ENCODE results near the gene ICE1. TPM values are rescaled to one million over a fixed set of nuclear protein-coding genes. Genes with fewer than 3 reads are reported as not detected.

The ICE1 gene
- polyA plus RNA-seq, 2 of the 4 experiments (the other 2 are of a cell fraction) = 16.3 to 33.1 TPM

- no peaks in the 10 kb centered on the region for H3K9me3 ChIP-seq
- CTCF ChIA-PET = interaction anchor here (1.7 kb wide), 1 partner anchor 37 kb away, joined by 4 read pairs; no protein-coding TSS in a partner anchor
- no peak for ATAC-seq
Observed at GRCh38 chr5:5534333-5534732, 111.9 kb downstream of the ICE1 start.

GRCh38 chr5:5536871-5537270 lies 114.4 kb downstream of the ICE1 start:
- no peaks in the 10 kb centered on the region for H3K9me3 ChIP-seq
- no peak for DNase-seq (ENCODE audit: low read depth in 1 of 2, low spot score in 1 of 2)
- H3K4me2 ChIP-seq = no peak overlapping the region
- ChIA-PET POLR2A (no interaction called here), CTCF (no interaction called here)
- TF ChIP-seq CTCF (IDR thresholded peaks at IDR 0.05) (no peak), MAFK (IDR thresholded peaks at IDR 0.05; ENCODE audit: partially characterized antibody) (no peak), RARB (CRISPR knock-in tag; IDR thresholded peaks at IDR 0.05) (no peak), KDM1A (IDR thresholded peaks at IDR 0.05; ENCODE audit: low read depth) (no peak), TFCP2L1 (CRISPR knock-in tag; IDR thresholded peaks at IDR 0.05) (no peak), HEYL (CRISPR knock-in tag; IDR thresholded peaks at IDR 0.05) (no peak), CBX2 (IDR thresholded peaks at IDR 0.05; ENCODE audit: borderline replicate concordance, low read depth) (no peak), BHLHE40 (IDR thresholded peaks at IDR 0.05; ENCODE audit: low read depth, low read length) (no peak), HOXB13 (CRISPR knock-in tag; IDR thresholded peaks at IDR 0.05; ENCODE audit: low read depth) (no peak)
- TF ChIP-seq, protein P1, sequence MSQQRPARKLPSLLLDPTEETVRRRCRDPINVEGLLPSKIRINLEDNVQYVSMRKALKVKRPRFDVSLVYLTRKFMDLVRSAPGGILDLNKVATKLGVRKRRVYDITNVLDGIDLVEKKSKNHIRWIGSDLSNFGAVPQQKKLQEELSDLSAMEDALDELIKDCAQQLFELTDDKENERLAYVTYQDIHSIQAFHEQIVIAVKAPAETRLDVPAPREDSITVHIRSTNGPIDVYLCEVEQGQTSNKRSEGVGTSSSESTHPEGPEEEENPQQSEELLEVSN (IDR thresholded peaks at IDR 0.05; ENCODE audit: borderline replicate concordance, low read depth) = no peak
- TF ChIP-seq, protein P2, sequence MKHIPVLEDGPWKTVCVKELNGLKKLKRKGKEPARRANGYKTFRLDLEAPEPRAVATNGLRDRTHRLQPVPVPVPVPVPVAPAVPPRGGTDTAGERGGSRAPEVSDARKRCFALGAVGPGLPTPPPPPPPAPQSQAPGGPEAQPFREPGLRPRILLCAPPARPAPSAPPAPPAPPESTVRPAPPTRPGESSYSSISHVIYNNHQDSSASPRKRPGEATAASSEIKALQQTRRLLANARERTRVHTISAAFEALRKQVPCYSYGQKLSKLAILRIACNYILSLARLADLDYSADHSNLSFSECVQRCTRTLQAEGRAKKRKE (CRISPR knock-in tag; IDR thresholded peaks at IDR 0.05; ENCODE audit: low read depth) = no peak
- H3K27ac ChIP-seq = no peak overlapping the region
- 39% methylated on average over 4 of the region's 4 CpGs for WGBS (ENCODE audit: missing lambda C conversion rate)
- ATAC-seq = no peak
- H3K4me3 ChIP-seq = no peak overlapping the region
- no peak for FAIRE-seq
- H3K4me1 ChIP-seq = no peaks in the 10 kb centered on the region

More at GRCh38 chr5:5534333-5534732, 111.9 kb downstream of the ICE1 start:
- POLR2A ChIA-PET = no interaction called here
- WGBS (ENCODE audit: missing lambda C conversion rate) = 20% methylated on average over 4 of the region's 4 CpGs
- TF ChIP-seq ZFP36 (IDR thresholded peaks at IDR 0.05; ENCODE audit: borderline replicate concordance, partially characterized antibody) = no peak
- no peak for TF ChIP-seq HES2 (IDR thresholded peaks at IDR 0.05)
- no peak for TF ChIP-seq CBX8 (IDR thresholded peaks at IDR 0.05)
- TF ChIP-seq CHD2 (IDR thresholded peaks at IDR 0.05; ENCODE audit: low read length, partially characterized antibody) = no peak
- no peak for TF ChIP-seq PBX3 (IDR thresholded peaks at IDR 0.05)
- no peak for TF ChIP-seq MAFK (IDR thresholded peaks at IDR 0.05; ENCODE audit: partially characterized antibody)
- no peak overlapping the region for H3K4me2 ChIP-seq
- H3K4me3 ChIP-seq = no peak overlapping the region
- no peak overlapping the region for H3K27ac ChIP-seq
- DNase-seq (ENCODE audit: low read depth in 1 of 2, low spot score in 1 of 2) = no peak
- no peak for FAIRE-seq
- no peaks in the 10 kb centered on the region for H3K4me1 ChIP-seq

- no peak overlapping the region for H3K4me2 ChIP-seq
- H3K4me3 ChIP-seq = no peak overlapping the region
- WGBS (ENCODE audit: missing lambda C conversion rate) = 41% methylated on average over 8 of the region's 8 CpGs
- H3K27ac ChIP-seq = no peak overlapping the region
- H3K4me1 ChIP-seq = no peaks in the 10 kb centered on the region
- ChIA-PET CTCF (interaction anchor here (1.5 kb wide), 1 partner anchor 40 kb away, joined by 3 read pairs; no protein-coding TSS in a partner anchor), POLR2A (no interaction called here)
- FAIRE-seq (no peak), ATAC-seq (no peak), DNase-seq (ENCODE audit: low read depth in 1 of 2, low spot score in 1 of 2) (no peak)
- no peak for TF ChIP-seq HEYL (CRISPR knock-in tag; IDR thresholded peaks at IDR 0.05)
- TF ChIP-seq JUN (IDR thresholded peaks at IDR 0.05) = no peak
- TF ChIP-seq RFX5 (IDR thresholded peaks at IDR 0.05) = no peak
- TF ChIP-seq HES2 (IDR thresholded peaks at IDR 0.05) = no peak
- no peak for TF ChIP-seq BHLHE40 (IDR thresholded peaks at IDR 0.05; ENCODE audit: low read depth, low read length)
- no peak for TF ChIP-seq NR3C1 (IDR thresholded peaks at IDR 0.05)
- TF ChIP-seq RAD21 (conservative IDR thresholded peaks at IDR 0.05 in 1 of 2, IDR thresholded peaks at IDR 0.05 in 1 of 2) = no peak
- TF ChIP-seq ZC3H11A (IDR thresholded peaks at IDR 0.05) = no peak
- H3K9me3 ChIP-seq = no peaks in the 10 kb centered on the region
Observed at GRCh38 chr5:5537426-5537825, 114.9 kb downstream of the ICE1 start.

Measured in A549 (cell line).